ENCODE results near the gene SLIT3.

- TF ChIP-seq CTCF (tag by site-specific recombination; IDR thresholded peaks at IDR 0.05) = no peak
- TF ChIP-seq ZNF449 (tag by site-specific recombination; IDR thresholded peaks at IDR 0.05) = no peak
- TF ChIP-seq ZBTB21 (tag by site-specific recombination; IDR thresholded peaks at IDR 0.05) = no peak
- TF ChIP-seq OSR2 (tag by site-specific recombination; IDR thresholded peaks at IDR 0.05) = no peak
- TF ChIP-seq PATZ1 (tag by site-specific recombination; IDR thresholded peaks at IDR 0.05) = no peak
- TF ChIP-seq ATF2 (tag by site-specific recombination; IDR thresholded peaks at IDR 0.05; ENCODE audit: low read depth) = no peak
- no peak for TF ChIP-seq ZNF664 (tag by site-specific recombination; IDR thresholded peaks at IDR 0.05)
- no peak for TF ChIP-seq ZNF473 (tag by site-specific recombination; IDR thresholded peaks at IDR 0.05)
These were observed 625.0 kb downstream of the SLIT3 start for GRCh38 chr5:168675883-168676408.
